Ovary (tissue), 3 donors: Measurements from ENCODE around the gene ALKBH2.

Experiments used
- EP300 ChIP-seq: sonication (generic); formaldehyde crosslinking; IDR thresholded peaks from one replicate; pipeline ENCODE4 v1.6.1; 2017; ENCODE audit warnings: antibody characterized with exemption
- TF ChIP-seq, protein P1 (sequence below), 3 donors: fragments of 450-650 bp in 2 of 3; fragments of 200-600 bp in 1 of 3; IDR thresholded peaks; one replicate each; pipeline versions ENCODE4 v1.5.1 to v1.8.0; 2016 to 2022; ENCODE audit warnings: antibody characterized with exemption in 3 of 3, mild to moderate bottlenecking in 1 of 3
- donor health status: DM: no; HTN: no; CAD: no.

GRCh38 chr12:109134186-109134917 lies 41.1 kb upstream of the ALKBH2 start:
- TF ChIP-seq, protein P1, sequence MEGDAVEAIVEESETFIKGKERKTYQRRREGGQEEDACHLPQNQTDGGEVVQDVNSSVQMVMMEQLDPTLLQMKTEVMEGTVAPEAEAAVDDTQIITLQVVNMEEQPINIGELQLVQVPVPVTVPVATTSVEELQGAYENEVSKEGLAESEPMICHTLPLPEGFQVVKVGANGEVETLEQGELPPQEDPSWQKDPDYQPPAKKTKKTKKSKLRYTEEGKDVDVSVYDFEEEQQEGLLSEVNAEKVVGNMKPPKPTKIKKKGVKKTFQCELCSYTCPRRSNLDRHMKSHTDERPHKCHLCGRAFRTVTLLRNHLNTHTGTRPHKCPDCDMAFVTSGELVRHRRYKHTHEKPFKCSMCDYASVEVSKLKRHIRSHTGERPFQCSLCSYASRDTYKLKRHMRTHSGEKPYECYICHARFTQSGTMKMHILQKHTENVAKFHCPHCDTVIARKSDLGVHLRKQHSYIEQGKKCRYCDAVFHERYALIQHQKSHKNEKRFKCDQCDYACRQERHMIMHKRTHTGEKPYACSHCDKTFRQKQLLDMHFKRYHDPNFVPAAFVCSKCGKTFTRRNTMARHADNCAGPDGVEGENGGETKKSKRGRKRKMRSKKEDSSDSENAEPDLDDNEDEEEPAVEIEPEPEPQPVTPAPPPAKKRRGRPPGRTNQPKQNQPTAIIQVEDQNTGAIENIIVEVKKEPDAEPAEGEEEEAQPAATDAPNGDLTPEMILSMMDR (IDR thresholded peaks at IDR 0.05) = no peak
- TF ChIP-seq EP300 = no peak
